Activated T-cell treated with anti-CD3 and anti-CD28 coated beads, Interleukin-2, amount 50 U/mL, for 48 hours (primary cell): Measurements from ENCODE around the gene NT5C.

ENCODE experiments used
- DNase-seq, 2 experiments: peaks; one replicate each; pipeline ENCODE4 v3.0.0-alpha.2; 2020

NT5C gene

GRCh38 chr17:75114552-75115314 is 16.8 kb downstream of the NT5C start:
- no peak for DNase-seq

GRCh38 chr17:75113798-75114551 is 17.6 kb downstream of the NT5C start:
- DNase-seq = peak; percentile 92 to 93

GRCh38 chr17:75111777-75112335 is 19.7 kb downstream of the NT5C start:
- DNase-seq = no peak

GRCh38 chr17:75110234-75110937 is 21.2 kb downstream of the NT5C start:
- peak; percentile 52 to 53 for DNase-seq

GRCh38 chr17:75109407-75110233 is 21.9 kb downstream of the NT5C start, which contains the start of gene ARMC7:
TSS of gene ARMC7 (plus strand) at chr17:75109969. CDS start at chr17:75110289, 320 bp downstream.
- peak; percentile 97 for DNase-seq

GRCh38 chr17:75109046-75109406 is 22.5 kb downstream of the NT5C start:
- DNase-seq = peak; percentile 44 to 49

GRCh38 chr17:75108193-75108592 is 23.3 kb downstream of the NT5C start:
- no peak for DNase-seq

GRCh38 chr17:75105126-75106080 is 26.1 kb downstream of the NT5C start:
- peak; percentile 53 to 61 for DNase-seq

GRCh38 chr17:75103601-75104554 is 27.7 kb downstream of the NT5C start:
- no peak for DNase-seq

GRCh38 chr17:75102385-75102821 is 29.1 kb downstream of the NT5C start:
- DNase-seq = no peak

- DNase-seq = no peak
Observed at GRCh38 chr17:75099881-75100595, 31.5 kb downstream of the NT5C start.

GRCh38 chr17:75098861-75099260 is 32.7 kb downstream of the NT5C start:
- DNase-seq = no peak

- no peak for DNase-seq
Observed at GRCh38 chr17:75097865-75098264, 33.7 kb downstream of the NT5C start.

- no peak for DNase-seq
Observed at GRCh38 chr17:75096082-75096625, 35.4 kb downstream of the NT5C start.

- no peak for DNase-seq
Observed at GRCh38 chr17:75094871-75095399, 36.6 kb downstream of the NT5C start.

GRCh38 chr17:75093548-75094158 is 37.9 kb downstream of the NT5C start:
- no peak for DNase-seq

- no peak for DNase-seq
Observed at GRCh38 chr17:75091855-75092327, 39.7 kb downstream of the NT5C start.
